Tibial nerve (tissue), 4 donors: ENCODE data around the gene CFAP43. TPM values are rescaled to one million over a fixed set of nuclear protein-coding genes. Genes with fewer than 3 reads are reported as not detected.
"Not testable (repeated sequence)": the region's sequence is repeated elsewhere in the genome, so short reads cannot be mapped to it uniquely, and the experiment has no call there.

Experiments used
- DNase-seq, 2 donors: peaks; one replicate each; pipeline ENCODE4 v3.0.0-alpha.2; 2019; ENCODE audit warnings: low spot score in 2 of 2
- H3K27ac ChIP-seq, 4 donors: fragments of 200-600 bp; sonication (generic) in 3 of 4; one replicate each; pipeline ENCODE4 v1.5.1; 2017 to 2019; ENCODE audit warnings: mild to moderate bottlenecking in 1 of 4
- H3K27me3 ChIP-seq, 2 donors: fragments of 200-600 bp; sonication (generic) in 1 of 2; one replicate each; pipeline versions ENCODE4 v1.5.1 to v1.6.0; 2017 to 2019
- H3K36me3 ChIP-seq, 3 donors: fragments of 200-600 bp; sonication (generic); one replicate each; pipeline ENCODE4 v1.5.1; 2018 to 2019
- H3K4me1 ChIP-seq, 4 donors: fragments of 200-600 bp; sonication (generic) in 3 of 4; one replicate each; pipeline ENCODE4 v1.5.1; 2017 to 2019
- H3K4me3 ChIP-seq, 4 donors: fragments of 200-600 bp; sonication (generic) in 3 of 4; one replicate each; pipeline ENCODE4 v1.5.1; 2017 to 2019; ENCODE audit warnings: mild to moderate bottlenecking in 1 of 4, moderate library complexity in 1 of 4
- H3K9me3 ChIP-seq, 4 donors: fragments of 200-600 bp; sonication (generic) in 3 of 4; one replicate each; pipeline ENCODE4 v1.5.1; 2017 to 2019
- CTCF ChIP-seq, 5 experiments: fragments of 200-600 bp in 3 of 5; fragments of 450-650 bp in 2 of 5; sonication (generic) in 3 of 5; IDR thresholded peaks; one replicate each; pipeline ENCODE4 v1.5.1; 2016 to 2019; ENCODE audit warnings: antibody characterized with exemption in 5 of 5, mild to moderate bottlenecking in 3 of 5, moderate library complexity in 2 of 5
- EP300 ChIP-seq, 2 donors: sonication (generic); formaldehyde crosslinking; IDR thresholded peaks; one replicate each; pipeline ENCODE4 v1.6.1; 2017; ENCODE audit warnings: antibody characterized with exemption in 2 of 2, mild to moderate bottlenecking in 1 of 2
- POLR2A ChIP-seq, 2 donors: fragments of 450-650 bp; IDR thresholded peaks; one replicate each; pipeline ENCODE4 v1.6.1; 2017; ENCODE audit warnings: antibody characterized with exemption in 2 of 2, mild to moderate bottlenecking in 2 of 2, moderate library complexity in 2 of 2
- WGBS, 2 donors: methylation state at CpG; one replicate each; pipeline ENCODE4 v1.1.5; 2018; 5-methylcytosine and 5-hydroxymethylcytosine counted together
- total RNA-seq, 4 donors: library from RNA; depleted of rRNA; stranded (reverse); fragments of >200 nt; gene quantifications; one replicate each; pipeline ENCODE4 v1.1.0, GENCODE V29; 2016

The CFAP43 gene
- total RNA-seq, 4 donors from 2014 or later: 0.30 to 4.3 (median 2.5) TPM

GRCh38 chr10:104253606-104254410 lies 21.6 kb upstream of the CFAP43 start:
- H3K9me3 ChIP-seq: no peaks in the 10 kb centered on the region
- 73 to 76% methylated on average over 10 of the region's 10 CpGs for WGBS, 2 donors
- H3K27me3 ChIP-seq: peaks cover 0 to 4% of the 10 kb centered on the region in 2 donors
- TF ChIP-seq EP300 (IDR thresholded peaks at IDR 0.05) (no peak), POLR2A (IDR thresholded peaks at IDR 0.05) (no peak), CTCF (IDR thresholded peaks at IDR 0.05) (no peak)
- H3K36me3 ChIP-seq: peaks cover 0 to 10% (median 0%) of the 10 kb centered on the region in 3 donors
- peaks cover 0 to 36% (median 14%) of the 10 kb centered on the region in 4 donors for H3K4me1 ChIP-seq
- peak overlapping the region; percentile 60 to 97 (median 84) for H3K4me3 ChIP-seq
- H3K27ac ChIP-seq: peak overlapping the region; percentile 76 to 100 (median 96)
- DNase-seq: no peak

- DNase-seq: no peak
- H3K27me3 ChIP-seq: peaks cover 0 to 5% of the 10 kb centered on the region in 2 donors
- no peaks in the 10 kb centered on the region for H3K9me3 ChIP-seq
- 87 to 88% methylated on average over 2 of the region's 2 CpGs for WGBS, 2 donors
- H3K4me1 ChIP-seq: peaks cover 0 to 34% (median 14%) of the 10 kb centered on the region in 4 donors
- TF ChIP-seq POLR2A (IDR thresholded peaks at IDR 0.05) (no peak), CTCF (IDR thresholded peaks at IDR 0.05) (no peak), EP300 (IDR thresholded peaks at IDR 0.05) (no peak)
- H3K27ac ChIP-seq: no peak overlapping the region
- H3K4me3 ChIP-seq: no peak overlapping the region
- peaks cover 0 to 3% (median 0%) of the 10 kb centered on the region in 3 donors for H3K36me3 ChIP-seq
Measured at GRCh38 chr10:104253106-104253505, 20.9 kb upstream of the CFAP43 start.

GRCh38 chr10:104252368-104252767 lies 20.2 kb upstream of the CFAP43 start:
- no peak overlapping the region for H3K27ac ChIP-seq
- TF ChIP-seq EP300 (IDR thresholded peaks at IDR 0.05) (no peak), POLR2A (IDR thresholded peaks at IDR 0.05) (no peak), CTCF (IDR thresholded peaks at IDR 0.05) (no peak)
- H3K27me3 ChIP-seq: peaks cover 0 to 5% of the 10 kb centered on the region in 2 donors
- H3K4me3 ChIP-seq: no peak overlapping the region
- H3K9me3 ChIP-seq: no peaks in the 10 kb centered on the region
- peaks cover 0 to 27% (median 14%) of the 10 kb centered on the region in 4 donors for H3K4me1 ChIP-seq
- H3K36me3 ChIP-seq: no peaks in the 10 kb centered on the region
- no peak for DNase-seq

GRCh38 chr10:104251443-104251842 lies 19.3 kb upstream of the CFAP43 start:
- Histone ChIP-seq H3K27me3 (peaks cover 0 to 5% of the 10 kb centered on the region in 2 donors), H3K9me3 (no peaks in the 10 kb centered on the region), H3K36me3 (no peaks in the 10 kb centered on the region), H3K4me3 (no peak overlapping the region), H3K4me1 (peaks cover 0 to 18% (median 8%) of the 10 kb centered on the region in 4 donors), H3K27ac (no peak overlapping the region)
- 88 to 91% methylated on average over 6 of the region's 6 CpGs for WGBS, 2 donors
- DNase-seq: no peak
- no peak for TF ChIP-seq CTCF (IDR thresholded peaks at IDR 0.05)
- no peak for TF ChIP-seq POLR2A (IDR thresholded peaks at IDR 0.05)
- TF ChIP-seq EP300 (IDR thresholded peaks at IDR 0.05): no peak

- H3K9me3 ChIP-seq: no peaks in the 10 kb centered on the region
- no peak overlapping the region for H3K27ac ChIP-seq
- peaks cover 0 to 5% of the 10 kb centered on the region in 2 donors for H3K27me3 ChIP-seq
- 25 to 39% methylated on average over 1 of the region's 1 CpG for WGBS, 2 donors
- peaks cover 0 to 10% (median 3%) of the 10 kb centered on the region in 4 donors for H3K4me1 ChIP-seq
- H3K4me3 ChIP-seq: no peak overlapping the region
- no peak for TF ChIP-seq POLR2A (IDR thresholded peaks at IDR 0.05)
- no peak for DNase-seq
- H3K36me3 ChIP-seq: no peaks in the 10 kb centered on the region
Measured at GRCh38 chr10:104250371-104250770, 18.2 kb upstream of the CFAP43 start.

- H3K36me3 ChIP-seq, H3K27ac ChIP-seq, H3K4me1 ChIP-seq, H3K4me3 ChIP-seq, H3K9me3 ChIP-seq, H3K27me3 ChIP-seq, DNase-seq: not testable (repeated sequence)
- 64 to 75% methylated on average over 10 to 11 of the region's 11 CpGs for WGBS, 2 donors
Measured at GRCh38 chr10:104248931-104249330, 16.8 kb upstream of the CFAP43 start.
